K562 (cell line): ENCODE data around the gene MYL12B. TPM values are rescaled to one million over a fixed set of nuclear protein-coding genes. Genes with fewer than 3 reads are reported as not detected.

Experiments used
- CEBPB ChIP-seq: fragments of 450-650 bp; IDR thresholded peaks from 2 replicates; pipeline ENCODE4 v1.6.1; 2016; ENCODE audit warnings: missing genetic modification characterization, missing compliant biosample characterization
- CEBPG ChIP-seq, 3 experiments: fragments of 200-800 bp in 1 of 3; sonication (Bioruptor generic) in 1 of 3; sonication (generic) in 1 of 3; formaldehyde crosslinking in 1 of 3; IDR thresholded peaks in 2 of 3; conservative IDR thresholded peaks in 1 of 3; 2 replicates each; pipeline versions ENCODE4 v1.6.1 to v1.8.0; 2016 to 2022; ENCODE audit warnings: missing compliant biosample characterization in 2 of 3, missing genetic modification characterization in 2 of 3, mild to moderate bottlenecking in 1 of 3, missing genetic modification reagents in 1 of 3
- CHAMP1 ChIP-seq: fragments of 450-650 bp; IDR thresholded peaks from 2 replicates; pipeline ENCODE4 v1.6.1; 2016; ENCODE audit warnings: mild to moderate bottlenecking
- FOSL1 ChIP-seq: fragments of 200-800 bp; sonication (Bioruptor generic); conservative IDR thresholded peaks from 2 replicates; pipeline ENCODE4 v1.6.1; 2016; ENCODE audit warnings: missing genetic modification characterization, missing compliant biosample characterization
- HDAC1 ChIP-seq, 2 experiments: fragments of 450-650 bp; IDR thresholded peaks; 2 replicates each; pipeline ENCODE4 v1.6.1; 2016 to 2017; ENCODE audit warnings: inconsistent platforms in 1 of 2, mild to moderate bottlenecking in 1 of 2, moderate library complexity in 1 of 2
- HOXB6 ChIP-seq: fragments of 250-450 bp; sonication (Bioruptor Pico); IDR thresholded peaks from 2 replicates; pipeline ENCODE4 v1.5.1; 2022; ENCODE audit warnings: mild to moderate bottlenecking, borderline replicate concordance
- KLF10 ChIP-seq: fragments of 250-450 bp; sonication (Bioruptor Pico); IDR thresholded peaks from 2 replicates; pipeline ENCODE4 v1.6.1; 2021; ENCODE audit warnings: matching md5 sums
- MIER1 ChIP-seq: fragments of 450-650 bp; IDR thresholded peaks from 2 replicates; pipeline ENCODE4 v1.6.1; 2016; ENCODE audit warnings: antibody characterized with exemption, mild to moderate bottlenecking, low read depth
- MTF1 ChIP-seq: fragments of 250-450 bp; sonication (Bioruptor Pico); IDR thresholded peaks from 2 replicates; pipeline ENCODE4 v1.9.0; 2021; ENCODE audit warnings: moderate library complexity, mild to moderate bottlenecking, inconsistent platforms, borderline replicate concordance
- NCOA2 ChIP-seq, 2 experiments: fragments of 450-650 bp; IDR thresholded peaks; 2 replicates each; pipeline ENCODE4 v1.6.1; 2018; ENCODE audit warnings: mild to moderate bottlenecking in 2 of 2, moderate library complexity in 1 of 2; ENCODE audit not compliant: partially characterized antibody in 2 of 2
- NEUROD1 ChIP-seq: fragments of 150-350 bp; IDR thresholded peaks from 2 replicates; pipeline ENCODE4 v1.6.1; 2014; ENCODE audit warnings: borderline replicate concordance, low read length, low read depth; ENCODE audit not compliant: partially characterized antibody
- NFATC3 ChIP-seq: fragments of 450-650 bp; IDR thresholded peaks from 2 replicates; pipeline ENCODE4 v1.6.1; 2017; ENCODE audit warnings: mild to moderate bottlenecking
- RFX5 ChIP-seq: IDR thresholded peaks from 2 replicates; pipeline ENCODE4 v1.6.1; 2011; ENCODE audit warnings: low read depth, mild to moderate bottlenecking, improper control_type of control experiment, low read length
- RNF2 ChIP-seq: sonication (generic); IDR thresholded peaks from 2 replicates; pipeline ENCODE4 v1.6.1; 2016
- SNIP1 ChIP-seq: fragments of 450-650 bp; IDR thresholded peaks from 2 replicates; pipeline ENCODE4 v1.7.1; 2017; ENCODE audit warnings: low read depth, mild to moderate bottlenecking
- SRSF1 ChIP-seq: fragments of 200-400 bp; formaldehyde crosslinking; IDR thresholded peaks from 2 replicates; pipeline ENCODE4 v1.6.1; 2017; ENCODE audit warnings: mild to moderate bottlenecking, low read depth, low read length, moderate library complexity
- ZNF384 ChIP-seq: IDR thresholded peaks from 2 replicates; pipeline ENCODE4 v1.6.1; 2012; ENCODE audit warnings: low read depth, low read length, improper control_type of control experiment
- ZSCAN29 ChIP-seq: fragments of 450-650 bp; IDR thresholded peaks from 2 replicates; pipeline ENCODE4 v1.6.1; 2017
- polyA plus RNA-seq, 8 experiments: library from polyadenylated mRNA; depleted of rRNA in 4 of 8; stranded (reverse) in 5 of 8; unstranded in 3 of 8; fragments of >200 nt; fragmentation: Nextera tagmentation in 2 of 8; fragmentation: Illumina TruSeq in 1 of 8; extraction: Ambion mirVana in 2 of 8; extraction: Trizol in 1 of 8; gene quantifications; 2 replicates each; pipeline versions ENCODE4 v1.2.1 to v1.2.3, GENCODE V29; 2011 to 2014; ENCODE audit warnings: inconsistent platforms in 1 of 8, missing spikeins in 1 of 8
- total RNA-seq, 7 experiments: library from RNA; depleted of rRNA in 6 of 7; stranded (reverse); fragments of >200 nt in 6 of 7; fragmentation: Illumina TruSeq in 2 of 7; extraction: Trizol in 2 of 7; gene quantifications; 2 replicates each; pipeline versions ENCODE4 v1.2.1 to v1.2.3, GENCODE V29; 2011 to 2021; ENCODE audit warnings: low replicate concordance in 1 of 7
- TF ChIP-seq, protein P1 (sequence below): sonication (generic); formaldehyde crosslinking; IDR thresholded peaks from 2 replicates; pipeline ENCODE4 v1.8.0; 2022; ENCODE audit warnings: mild to moderate bottlenecking, missing genetic modification reagents
- TF ChIP-seq, protein P2 (sequence below): fragments of 450-650 bp; formaldehyde crosslinking; conservative IDR thresholded peaks from 2 replicates; pipeline ENCODE4 v1.4.0; 2022; ENCODE audit warnings: mild to moderate bottlenecking, missing genetic modification characterization
- TF ChIP-seq, protein P3 (sequence below): fragments of 250-450 bp; sonication (Bioruptor Pico); IDR thresholded peaks from 2 replicates; pipeline ENCODE4 v1.8.0; 2021; ENCODE audit warnings: moderate library complexity, mild to moderate bottlenecking, inconsistent platforms

Gene MYL12B
- total and polyA plus RNA-seq, 9 of the 15 experiments (the other 6 are each of a cell fraction or from before 2014, with no cell fraction given) = 220 to 995 (median 463) TPM

- TF ChIP-seq, protein P1, sequence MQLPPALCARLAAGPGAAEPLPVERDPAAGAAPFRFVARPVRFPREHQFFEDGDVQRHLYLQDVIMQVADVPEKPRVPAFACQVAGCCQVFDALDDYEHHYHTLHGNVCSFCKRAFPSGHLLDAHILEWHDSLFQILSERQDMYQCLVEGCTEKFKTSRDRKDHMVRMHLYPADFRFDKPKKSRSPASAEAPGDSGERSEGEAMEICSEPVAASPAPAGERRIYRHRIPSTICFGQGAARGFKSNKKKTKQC (CRISPR knock-in tag) = no peak
- TF ChIP-seq RFX5 (no peak), NEUROD1 (no peak), HOXB6 (no peak), NCOA2 (IDR thresholded peaks at IDR 0.05; ENCODE audit: partially characterized antibody in 2 of 2) (no peak), SRSF1 (no peak), ZNF384 (no peak), HDAC1 (IDR thresholded peaks at IDR 0.05) (0 out of 4 replicates have a peak, but pooled peaks of 1 of the 2 experiments have one; percentile 39), CHAMP1 (no peak), MIER1 (no peak), SNIP1 (no peak), FOSL1 (peak; percentile 88), KLF10 (no peak), MTF1 (CRISPR knock-in tag) (no peak), ZSCAN29 (no peak), NFATC3 (no peak), CEBPG (CRISPR knock-in tag; IDR thresholded peaks at IDR 0.05) (no peak), CEBPG (tag; conservative IDR thresholded peaks at IDR 0.05 in 1 of 2, IDR thresholded peaks at IDR 0.05 in 1 of 2) (peak in 1 of 2 experiments; percentile 36; a peak in 1 of 4 replicates), RNF2 (no peak), CEBPB (tag) (peak; percentile 80)
- TF ChIP-seq, protein P2, sequence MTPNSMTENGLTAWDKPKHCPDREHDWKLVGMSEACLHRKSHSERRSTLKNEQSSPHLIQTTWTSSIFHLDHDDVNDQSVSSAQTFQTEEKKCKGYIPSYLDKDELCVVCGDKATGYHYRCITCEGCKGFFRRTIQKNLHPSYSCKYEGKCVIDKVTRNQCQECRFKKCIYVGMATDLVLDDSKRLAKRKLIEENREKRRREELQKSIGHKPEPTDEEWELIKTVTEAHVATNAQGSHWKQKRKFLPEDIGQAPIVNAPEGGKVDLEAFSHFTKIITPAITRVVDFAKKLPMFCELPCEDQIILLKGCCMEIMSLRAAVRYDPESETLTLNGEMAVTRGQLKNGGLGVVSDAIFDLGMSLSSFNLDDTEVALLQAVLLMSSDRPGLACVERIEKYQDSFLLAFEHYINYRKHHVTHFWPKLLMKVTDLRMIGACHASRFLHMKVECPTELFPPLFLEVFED (CRISPR knock-in tag) = no peak
- TF ChIP-seq, protein P3, sequence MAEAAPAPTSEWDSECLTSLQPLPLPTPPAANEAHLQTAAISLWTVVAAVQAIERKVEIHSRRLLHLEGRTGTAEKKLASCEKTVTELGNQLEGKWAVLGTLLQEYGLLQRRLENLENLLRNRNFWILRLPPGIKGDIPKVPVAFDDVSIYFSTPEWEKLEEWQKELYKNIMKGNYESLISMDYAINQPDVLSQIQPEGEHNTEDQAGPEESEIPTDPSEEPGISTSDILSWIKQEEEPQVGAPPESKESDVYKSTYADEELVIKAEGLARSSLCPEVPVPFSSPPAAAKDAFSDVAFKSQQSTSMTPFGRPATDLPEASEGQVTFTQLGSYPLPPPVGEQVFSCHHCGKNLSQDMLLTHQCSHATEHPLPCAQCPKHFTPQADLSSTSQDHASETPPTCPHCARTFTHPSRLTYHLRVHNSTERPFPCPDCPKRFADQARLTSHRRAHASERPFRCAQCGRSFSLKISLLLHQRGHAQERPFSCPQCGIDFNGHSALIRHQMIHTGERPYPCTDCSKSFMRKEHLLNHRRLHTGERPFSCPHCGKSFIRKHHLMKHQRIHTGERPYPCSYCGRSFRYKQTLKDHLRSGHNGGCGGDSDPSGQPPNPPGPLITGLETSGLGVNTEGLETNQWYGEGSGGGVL (CRISPR knock-in tag) = no peak
These were observed 31.4 kb downstream of the MYL12B start (continued) for GRCh38 chr18:3293196-3293951.
